Endometrial microvascular endothelial cells (primary cell): Measurements from ENCODE around the gene COL9A2. TPM values are rescaled to one million over a fixed set of nuclear protein-coding genes. Genes with fewer than 3 reads are reported as not detected.
"Not testable (repeated sequence)": the region's sequence is repeated elsewhere in the genome, so short reads cannot be mapped to it uniquely, and the experiment has no call there.

Experiments
- in situ Hi-C: cut with HindIII; loops from 2 replicates; pipeline ENCODE4 v1.10.0; 2017; ENCODE audit warnings: low sequenced_read_pairs, low pct_unique_long_range_greater_than_20kb; ENCODE audit errors: inconsistent ontology term
- total RNA-seq: library from RNA; depleted of rRNA; stranded (reverse); fragments of >200 nt; gene quantifications from one replicate; pipeline ENCODE4 v1.2.3, GENCODE V29; 2015; ENCODE audit errors: inconsistent ontology term

Gene COL9A2
- total RNA-seq, result not detected

GRCh38 chr1:40316595-40317393, at the start of gene COL9A2:
Gene COL9A2 (minus strand): TSS chr1:40317286. CDS start chr1:40317197, 89 bp downstream.
- in situ Hi-C loops, result no loop called here

- in situ Hi-C loops, result no loop called here
Observed at GRCh38 chr1:40363721-40364120, 46.6 kb upstream of the COL9A2 start.

- in situ Hi-C loops, result no loop called here
Observed at GRCh38 chr1:40362699-40363098, 45.6 kb upstream of the COL9A2 start.

- in situ Hi-C loops, result no loop called here
Observed at GRCh38 chr1:40362199-40362598, 45.1 kb upstream of the COL9A2 start.

GRCh38 chr1:40361637-40362036, 44.6 kb upstream of the COL9A2 start:
- in situ Hi-C loops, result no loop called here

- in situ Hi-C loops, result no loop called here
Observed at GRCh38 chr1:40361201-40361600, 44.1 kb upstream of the COL9A2 start.

GRCh38 chr1:40360631-40361030, 43.5 kb upstream of the COL9A2 start:
- in situ Hi-C loops, result no loop called here

GRCh38 chr1:40357625-40358024, 40.5 kb upstream of the COL9A2 start:
- in situ Hi-C loops, result no loop called here

GRCh38 chr1:40353082-40353481, 36.0 kb upstream of the COL9A2 start:
- in situ Hi-C loops, result no loop called here

- in situ Hi-C loops, result no loop called here
Observed at GRCh38 chr1:40352126-40352525, 35.0 kb upstream of the COL9A2 start.

- in situ Hi-C loops, result no loop called here
Observed at GRCh38 chr1:40351124-40351523, 34.0 kb upstream of the COL9A2 start.

- in situ Hi-C loops, result no loop called here
Observed at GRCh38 chr1:40350391-40350790, 33.3 kb upstream of the COL9A2 start.

GRCh38 chr1:40344597-40344996, 27.5 kb upstream of the COL9A2 start:
- in situ Hi-C loops, result no loop called here

GRCh38 chr1:40342381-40342717, 25.3 kb upstream of the COL9A2 start:
- in situ Hi-C loops, result not testable (repeated sequence)

- in situ Hi-C loops, result no loop called here
Observed at GRCh38 chr1:40341491-40342380, 24.6 kb upstream of the COL9A2 start.

GRCh38 chr1:40339420-40340323, 22.6 kb upstream of the COL9A2 start:
- in situ Hi-C loops, result no loop called here

GRCh38 chr1:40338745-40339419, 21.8 kb upstream of the COL9A2 start:
- in situ Hi-C loops, result no loop called here

- in situ Hi-C loops, result no loop called here
Observed at GRCh38 chr1:40337443-40337842, 20.4 kb upstream of the COL9A2 start.

GRCh38 chr1:40332695-40333094, 15.6 kb upstream of the COL9A2 start:
- in situ Hi-C loops, result no loop called here
